Large intestine (tissue), 3 donors: ENCODE results near the gene RASSF5. TPM values are rescaled to one million over a fixed set of nuclear protein-coding genes. Genes with fewer than 3 reads are reported as not detected.
"Not testable (repeated sequence)": the region's sequence is repeated elsewhere in the genome, so short reads cannot be mapped to it uniquely, and the experiment has no call there.

Source experiments
- DNase-seq, 2 donors: peaks; one replicate each; pipeline versions ENCODE4 v3.0.0 to v3.0.0-alpha.2; 2013
- H3K27ac ChIP-seq: one replicate; pipeline ENCODE4 v1.5.1; 2013; ENCODE audit warnings: low read length
- H3K27me3 ChIP-seq: 2 replicates; pipeline ENCODE4 v1.6.1; 2013; ENCODE audit warnings: low read length; ENCODE audit not compliant: control insufficient read depth, insufficient read depth
- H3K36me3 ChIP-seq: 2 replicates; pipeline ENCODE4 v1.6.1; 2013; ENCODE audit warnings: low read length; ENCODE audit not compliant: control insufficient read depth, insufficient read depth
- H3K4me1 ChIP-seq: one replicate; pipeline ENCODE4 v1.6.1; 2013; ENCODE audit warnings: low read length; ENCODE audit not compliant: control insufficient read depth, insufficient read depth
- H3K4me3 ChIP-seq: one replicate; pipeline ENCODE4 v1.5.1; 2013; ENCODE audit warnings: low read length
- H3K9me3 ChIP-seq: one replicate; pipeline ENCODE4 v1.6.1; 2013; ENCODE audit warnings: mild to moderate bottlenecking, low read depth, low read length, moderate library complexity; ENCODE audit not compliant: control insufficient read depth
- WGBS: methylation state at CpG from one replicate; pipeline ENCODE4 v1.1.5; 2013; ENCODE audit warnings: low lambda C conversion rate; ENCODE audit not compliant: insufficient coverage; 5-methylcytosine and 5-hydroxymethylcytosine counted together
- polyA plus RNA-seq: library from polyadenylated mRNA; unstranded; fragments of 120-200 nt; gene quantifications from one replicate; pipeline ENCODE4 v1.2.1, GENCODE V29; 2013

The RASSF5 gene
- polyA plus RNA-seq, 1 donor = 5.7 TPM

DNA sequence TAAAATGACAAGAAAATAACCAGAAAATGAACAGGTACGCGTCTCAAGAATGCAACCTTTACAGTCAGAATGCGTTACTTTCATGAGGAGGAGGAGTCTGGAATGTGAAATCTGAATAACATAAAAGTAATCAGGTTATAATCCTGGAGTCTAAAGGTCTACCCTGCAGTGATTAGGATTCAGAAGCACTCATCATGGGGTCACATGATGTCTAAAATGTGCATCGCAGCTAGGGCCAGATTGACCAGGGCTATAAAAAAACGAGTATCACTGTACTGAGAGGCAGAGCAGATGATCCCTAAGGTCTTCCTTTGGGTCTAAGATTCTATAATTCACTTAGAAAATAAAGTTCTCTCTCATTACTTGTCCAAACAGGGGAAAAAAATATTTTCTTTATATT is 97.5 kb downstream of the RASSF5 start:
- no peak overlapping the region for H3K4me3 ChIP-seq
- H3K27ac ChIP-seq = no peak overlapping the region
- H3K9me3 ChIP-seq = no peaks in the 10 kb centered on the region
- peak in 1 of 2 donors; percentile 21 for DNase-seq
- WGBS = 90% methylated on average over 2 of the region's 5 CpGs
- no peaks in the 10 kb centered on the region for H3K27me3 ChIP-seq
- peaks cover 66% of the 10 kb centered on the region for H3K36me3 ChIP-seq
- no peaks in the 10 kb centered on the region for H3K4me1 ChIP-seq

DNA sequence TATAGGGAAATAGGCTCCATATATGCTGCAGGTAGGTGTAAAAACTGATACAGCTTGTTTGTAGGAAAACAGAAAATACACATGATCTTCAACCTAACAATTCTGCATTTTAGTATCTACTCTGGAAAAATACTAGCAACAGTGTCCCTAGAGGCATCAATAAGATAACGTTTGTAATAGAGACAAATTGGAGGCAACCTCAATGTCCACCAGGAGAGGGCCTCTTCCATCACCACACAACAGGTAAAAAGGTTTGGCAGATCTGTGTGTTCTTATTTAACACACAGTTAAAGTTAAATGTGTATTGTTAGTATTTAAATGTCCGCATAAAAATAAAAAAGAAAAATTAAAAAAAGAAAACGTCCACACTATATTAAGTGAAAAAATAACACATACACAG is 99.5 kb downstream of the RASSF5 start:
- Histone ChIP-seq H3K27ac (no peak overlapping the region), H3K36me3 (peaks cover 50% of the 10 kb centered on the region), H3K9me3 (no peaks in the 10 kb centered on the region), H3K27me3 (no peaks in the 10 kb centered on the region), H3K4me3 (no peak overlapping the region), H3K4me1 (peaks cover 4% of the 10 kb centered on the region)
- DNase-seq = no peak
- WGBS = 88% methylated on average over 2 of the region's 3 CpGs

DNA sequence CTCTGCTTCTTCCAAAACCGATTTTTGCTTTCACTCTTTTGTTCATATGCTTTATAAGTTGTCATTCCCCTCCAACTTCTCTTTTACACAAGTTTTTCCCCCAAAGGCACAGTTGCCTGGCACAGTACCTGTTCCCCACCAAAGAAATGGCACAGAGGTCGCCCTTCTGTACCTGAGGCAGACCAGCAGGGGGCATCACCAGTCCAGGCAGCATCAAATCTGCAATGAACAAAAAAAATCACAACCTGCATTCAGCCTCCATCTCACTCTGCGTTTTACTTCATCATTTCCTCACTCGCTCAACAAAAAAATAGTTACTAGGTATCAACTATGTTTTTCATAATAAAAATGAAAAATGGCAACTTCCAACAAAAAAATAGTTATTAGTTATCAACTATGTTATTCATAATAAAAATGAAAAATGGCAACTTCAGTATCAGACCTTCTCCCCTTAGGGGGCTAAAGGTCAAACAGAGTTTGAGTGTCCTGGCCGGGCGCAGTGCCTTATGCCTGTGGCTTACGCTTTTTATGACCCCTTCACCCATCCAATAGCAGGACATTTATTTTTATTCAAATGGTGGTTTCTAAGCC is 100.9 kb downstream of the RASSF5 start:
- Histone ChIP-seq H3K27ac (no peak overlapping the region), H3K27me3 (no peaks in the 10 kb centered on the region), H3K4me1 (peaks cover 4% of the 10 kb centered on the region), H3K4me3 (no peak overlapping the region), H3K36me3 (peaks cover 36% of the 10 kb centered on the region), H3K9me3 (no peaks in the 10 kb centered on the region)
- DNase-seq = no peak
- 82% methylated on average over 2 of the region's 7 CpGs for WGBS

DNA sequence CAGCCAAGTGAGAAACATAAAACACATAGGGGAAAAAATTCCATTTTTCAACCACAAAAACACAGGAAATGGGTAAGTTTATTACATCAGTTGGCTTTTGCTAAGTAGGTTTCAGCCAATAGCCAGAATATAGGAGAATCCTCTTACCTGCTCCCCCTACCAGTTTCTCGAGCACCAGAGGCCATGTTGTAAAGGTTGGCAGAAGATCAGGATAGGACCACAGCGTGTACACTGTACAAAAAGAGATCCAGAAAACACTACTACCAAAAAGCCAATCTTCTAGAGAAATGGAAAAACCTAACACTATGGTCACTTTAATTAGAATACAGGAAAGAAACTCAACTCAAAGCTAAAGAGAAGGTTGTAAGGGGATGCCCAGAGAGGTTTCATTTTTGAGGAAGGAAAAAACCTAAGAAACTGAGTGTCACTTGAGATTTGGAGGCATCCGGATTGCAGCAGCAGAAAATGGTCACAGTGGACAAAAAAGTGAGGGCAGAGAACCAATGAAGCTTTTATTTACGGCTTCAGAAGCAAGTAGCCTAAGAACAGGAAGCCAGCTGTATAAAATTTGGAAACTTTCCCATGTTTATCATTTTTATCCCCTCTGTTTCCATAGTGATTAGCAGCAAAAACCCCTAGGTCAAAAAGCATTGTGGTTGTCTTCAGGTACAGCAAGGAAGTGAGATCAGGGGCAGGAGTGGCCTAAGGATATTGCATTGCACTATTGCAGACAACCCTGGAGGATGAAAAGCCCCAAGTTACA is 102.1 kb downstream of the RASSF5 start:
- 100% methylated on average over 1 of the region's 4 CpGs for WGBS

DNA sequence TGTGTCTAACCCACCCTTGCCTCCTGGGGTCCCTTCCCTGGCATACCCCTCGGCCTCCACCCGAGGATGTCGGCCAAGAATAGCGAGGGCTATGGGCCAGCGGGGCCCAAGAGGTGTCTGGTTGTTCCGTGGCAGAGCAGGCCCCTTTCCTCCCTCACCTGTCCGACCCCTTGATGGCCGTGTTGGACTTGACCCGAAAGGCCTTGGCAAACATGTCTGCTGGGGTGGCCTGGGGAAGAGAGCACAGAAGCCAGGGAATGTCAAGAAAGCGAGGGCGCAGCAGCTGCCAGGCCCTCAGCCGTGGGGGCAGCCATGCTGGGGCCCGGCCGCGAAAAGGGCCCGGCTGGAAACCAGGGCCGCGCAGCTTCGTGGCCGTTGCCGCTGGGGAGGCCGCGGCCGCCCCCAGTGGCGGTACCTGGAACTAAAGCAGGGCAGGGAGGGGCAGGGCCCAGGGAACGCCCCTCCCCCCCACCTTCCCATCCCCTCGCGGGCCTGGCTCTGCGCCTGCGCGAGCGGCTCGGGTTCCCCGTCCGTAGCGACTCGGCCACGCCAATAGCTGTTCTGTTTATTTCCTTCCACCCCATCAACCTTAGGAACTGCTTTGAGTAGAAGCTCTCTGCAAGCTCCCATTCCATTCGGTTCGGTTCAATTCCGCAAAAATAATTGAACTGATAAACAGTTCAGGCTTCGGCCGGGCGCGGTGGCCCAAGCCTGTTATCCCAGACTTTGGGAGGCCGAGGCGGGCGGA is 105.0 kb downstream of the RASSF5 start, which contains the start of gene EIF2D:
Gene EIF2D, minus strand, starts transcription at position 337 of the 748 bp plus-strand sequence. Its CDS starts 123 bp downstream, at position 214.
- peak; percentile 93 to 96 for DNase-seq

More for the DNA sequence above, 102.1 kb downstream of the RASSF5 start:
- H3K27ac ChIP-seq = no peak overlapping the region
- peaks cover 4% of the 10 kb centered on the region for H3K4me1 ChIP-seq
- H3K9me3 ChIP-seq = no peaks in the 10 kb centered on the region
- DNase-seq = no peak
- H3K27me3 ChIP-seq = no peaks in the 10 kb centered on the region
- H3K36me3 ChIP-seq = peaks cover 29% of the 10 kb centered on the region
- H3K4me3 ChIP-seq = no peak overlapping the region

DNA sequence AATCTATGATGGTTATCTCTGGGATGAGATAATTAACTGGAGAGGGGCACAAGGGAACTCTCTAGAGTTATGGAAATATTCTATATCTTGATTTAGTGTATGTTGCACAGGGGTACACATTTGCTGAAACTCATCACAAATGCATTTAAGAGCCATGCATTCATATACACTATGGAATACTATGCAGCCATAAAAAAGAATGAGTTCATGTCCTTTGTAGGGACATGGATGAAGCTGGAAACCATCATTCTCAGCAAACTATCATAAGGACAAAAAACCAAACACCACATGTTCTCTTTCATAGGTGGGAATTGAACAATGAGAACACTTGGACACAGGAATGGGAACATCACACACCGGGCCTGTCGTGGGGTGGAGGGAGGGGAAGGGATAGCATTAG is 119.1 kb downstream of the RASSF5 start:
- H3K27ac ChIP-seq, H3K4me3 ChIP-seq, H3K9me3 ChIP-seq, H3K4me1 ChIP-seq, DNase-seq, H3K36me3 ChIP-seq, H3K27me3 ChIP-seq: not testable (repeated sequence)
- no CpG with 5 or more reads among the region's 2 CpGs for WGBS

More for the DNA sequence above, 105.0 kb downstream of the RASSF5 start, which contains the start of gene EIF2D:
- H3K4me1 ChIP-seq = peaks cover 4% of the 10 kb centered on the region
- H3K27ac ChIP-seq = peak within 1 kb of the TSS; percentile 88
- no CpG with 5 or more reads among the region's 48 CpGs for WGBS
- H3K4me3 ChIP-seq = peak within 1 kb of the TSS; percentile 92
- peaks cover 14% of the 10 kb centered on the region for H3K36me3 ChIP-seq
- no peaks in the 10 kb centered on the region for H3K27me3 ChIP-seq
- no peaks in the 10 kb centered on the region for H3K9me3 ChIP-seq

DNA sequence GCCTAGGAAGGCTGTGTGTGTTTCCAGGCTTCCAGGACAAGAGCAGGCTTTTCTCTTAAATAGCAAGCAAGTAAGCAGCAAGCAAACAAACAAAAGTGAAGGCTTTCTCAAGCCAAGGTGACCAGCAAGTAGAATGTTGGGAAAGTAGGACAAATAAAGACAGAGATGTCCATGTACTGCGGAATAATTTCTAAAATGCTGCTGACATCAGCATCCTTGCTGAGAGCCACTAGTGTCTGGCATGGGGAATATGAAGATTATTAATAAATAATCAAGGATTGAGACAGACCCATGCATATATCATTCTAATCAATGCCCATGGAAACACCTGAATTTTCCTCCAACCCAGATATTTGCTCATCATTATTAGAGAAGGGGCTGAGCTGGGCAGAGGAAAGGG is 121.6 kb downstream of the RASSF5 start:
- H3K4me3 ChIP-seq = no peak overlapping the region
- no peaks in the 10 kb centered on the region for H3K36me3 ChIP-seq
- no peaks in the 10 kb centered on the region for H3K9me3 ChIP-seq
- no peaks in the 10 kb centered on the region for H3K4me1 ChIP-seq
- WGBS = no CpG with 5 or more reads among the region's 1 CpG
- H3K27me3 ChIP-seq = peaks cover 9% of the 10 kb centered on the region
- DNase-seq = no peak
- H3K27ac ChIP-seq = no peak overlapping the region

DNA sequence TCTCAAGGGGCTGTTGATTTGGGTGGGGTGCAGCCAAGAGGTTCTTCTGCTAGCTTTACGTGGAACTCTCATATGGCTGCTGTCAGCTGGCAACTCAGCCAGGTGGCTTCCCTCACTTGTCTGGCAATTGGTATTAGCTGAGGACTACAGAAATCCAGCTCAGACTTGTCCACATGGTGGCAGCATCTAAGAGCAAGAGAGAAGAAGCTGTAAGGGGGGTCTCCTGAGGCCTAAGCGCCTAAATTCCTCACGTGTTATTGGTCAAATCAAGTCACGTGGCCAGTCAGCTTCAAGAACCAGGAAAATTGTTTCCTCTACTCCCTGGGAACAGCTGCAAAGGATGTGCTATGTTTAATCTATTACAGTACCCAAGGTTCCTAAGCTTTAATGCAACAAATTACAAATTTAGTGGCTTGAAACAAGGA is 123.8 kb downstream of the RASSF5 start:
- no peaks in the 10 kb centered on the region for H3K9me3 ChIP-seq
- peaks cover 15% of the 10 kb centered on the region for H3K4me1 ChIP-seq
- H3K36me3 ChIP-seq = no peaks in the 10 kb centered on the region
- no peak overlapping the region for H3K27ac ChIP-seq
- peak; percentile 42 to 55 for DNase-seq
- H3K27me3 ChIP-seq = peaks cover 16% of the 10 kb centered on the region
- H3K4me3 ChIP-seq = no peak overlapping the region
- WGBS = no CpG with 5 or more reads among the region's 4 CpGs

DNA sequence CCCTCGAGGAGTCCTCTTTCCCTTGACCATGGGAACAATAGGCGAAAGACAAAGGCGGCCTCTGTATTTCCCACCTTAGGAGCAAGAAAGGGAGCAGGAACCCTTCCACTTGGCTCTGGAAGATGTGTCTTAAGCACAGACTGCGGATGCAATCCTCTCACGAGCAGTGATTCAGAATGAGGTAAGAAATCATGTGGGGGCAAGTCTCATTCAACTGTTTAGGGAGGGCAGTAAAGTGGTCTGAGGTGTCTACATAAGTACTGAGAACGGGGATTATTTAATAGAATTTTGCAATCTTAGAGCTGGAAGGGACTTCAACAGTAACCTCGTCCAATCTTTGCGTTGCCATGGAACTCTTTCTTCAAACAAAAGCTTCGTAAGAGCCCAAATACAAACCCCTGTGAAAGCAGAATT is 126.4 kb downstream of the RASSF5 start:
- H3K27me3 ChIP-seq = peaks cover 16% of the 10 kb centered on the region
- H3K9me3 ChIP-seq = no peaks in the 10 kb centered on the region
- no peak overlapping the region for H3K4me3 ChIP-seq
- WGBS = 0% methylated on average over 2 of the region's 9 CpGs
- H3K36me3 ChIP-seq = no peaks in the 10 kb centered on the region
- DNase-seq = peak in 1 of 2 donors; percentile 24
- peaks cover 17% of the 10 kb centered on the region for H3K4me1 ChIP-seq
- no peak overlapping the region for H3K27ac ChIP-seq

DNA sequence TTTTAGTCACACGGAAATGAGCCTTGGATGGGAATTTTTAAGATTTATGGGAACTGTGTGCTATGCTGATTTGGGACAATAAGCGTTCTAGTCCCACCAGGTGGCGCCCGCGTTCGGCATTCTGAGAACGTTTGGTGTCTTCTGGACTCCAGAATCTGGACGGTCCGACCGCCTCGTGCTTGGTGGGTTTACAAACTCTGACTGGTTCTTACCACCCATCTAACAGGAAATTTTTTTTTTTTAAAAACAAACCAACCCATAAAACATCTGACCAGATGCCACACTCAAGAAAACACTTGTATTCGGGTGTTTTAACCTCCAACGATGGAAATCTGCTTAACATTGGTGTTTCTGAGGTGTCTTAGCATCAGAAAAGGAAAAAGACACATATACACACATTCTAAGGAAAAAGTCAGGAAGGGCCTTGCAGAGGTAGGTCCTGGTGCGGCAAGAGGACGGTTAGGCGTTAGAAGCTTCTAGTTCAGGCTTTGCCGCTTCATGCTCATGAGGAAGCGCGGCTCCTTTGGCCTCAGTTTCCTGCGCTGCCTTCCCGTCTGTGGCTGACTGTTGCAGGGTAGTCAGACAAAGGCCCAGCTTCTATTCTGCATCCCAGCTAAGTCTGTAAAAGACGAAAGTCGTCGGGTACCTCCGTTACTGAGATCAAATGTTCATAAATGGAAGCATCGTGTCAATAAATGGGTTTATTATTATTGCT is 127.2 kb downstream of the RASSF5 start:
- Histone ChIP-seq H3K9me3 (no peaks in the 10 kb centered on the region), H3K4me1 (peaks cover 17% of the 10 kb centered on the region), H3K36me3 (no peaks in the 10 kb centered on the region), H3K27ac (peak overlapping the region; percentile 3), H3K27me3 (peaks cover 14% of the 10 kb centered on the region), H3K4me3 (peak overlapping the region; percentile 53)
- DNase-seq = peak; percentile 75 to 82
- WGBS = 4% methylated on average over 4 of the region's 26 CpGs
